ENCODE measurements around the gene ATP11A.

Gene ATP11A

DNA sequence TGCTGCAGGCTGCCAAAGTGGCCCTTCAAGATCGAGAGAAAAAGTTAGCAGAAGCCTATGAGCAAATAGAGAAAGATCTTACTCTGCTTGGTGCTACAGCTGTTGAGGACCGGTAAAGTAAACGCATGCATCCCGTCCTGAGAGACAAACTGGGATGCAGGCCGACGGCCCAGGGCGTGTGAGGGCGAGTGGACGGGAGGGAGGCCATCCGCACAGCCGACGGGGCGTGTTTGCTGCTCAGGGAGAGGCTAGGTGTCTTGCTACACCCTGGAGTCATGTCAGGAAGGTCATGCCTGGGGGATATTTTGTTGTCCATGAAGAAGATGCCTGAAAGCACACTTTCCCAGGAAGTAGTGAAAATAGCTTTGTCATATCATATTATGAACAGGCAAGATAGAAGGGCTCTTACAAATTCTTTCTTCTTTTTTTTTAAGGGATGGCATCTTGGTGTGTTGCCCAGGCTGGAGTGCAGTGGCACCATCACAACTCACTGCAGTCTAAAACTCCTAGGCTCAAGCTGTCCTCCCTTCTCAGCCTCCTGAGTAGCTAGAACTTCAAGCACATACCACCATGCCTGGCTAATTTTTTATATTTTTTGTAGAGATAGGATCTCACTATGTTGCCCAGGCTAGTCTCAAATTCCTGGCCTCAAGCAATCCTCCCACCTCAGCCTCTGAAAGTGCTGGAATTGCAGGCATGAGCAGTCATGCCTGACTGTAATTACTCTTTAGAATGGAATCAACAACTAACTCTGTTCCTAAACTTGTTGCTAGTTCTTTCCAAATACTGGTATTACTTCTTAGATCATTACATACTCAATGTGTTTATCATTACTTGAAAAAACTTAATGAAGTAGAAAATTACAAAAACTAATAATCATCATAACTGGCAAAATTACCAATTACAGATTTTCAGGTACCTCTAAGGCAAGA lies 161.5 kb downstream of the ATP11A start:
- Histone ChIP-seq H4K20me1 (ENCODE audit: insufficient read depth, low read length) (no peaks in the 10 kb centered on the region), H3K9me3 (replicated peaks; ENCODE audit: insufficient read depth, low read length) (no peaks in the 10 kb centered on the region), H2AFZ (ENCODE audit: low read length) (no peak overlapping the region), H3F3A (ENCODE audit: insufficient read depth, low read length) (no peaks in the 10 kb centered on the region), H3K4me2 (ENCODE audit: low read depth, low read length) (no peak overlapping the region), H3K4me3 (ENCODE audit: low read length) (no peak overlapping the region), H3K79me2 (ENCODE audit: low read length) (no peaks in the 10 kb centered on the region), H3K9ac (ENCODE audit: low read length) (no peak overlapping the region), H3K27ac (ENCODE audit: low read length) (no peak overlapping the region), H3K27me3 (replicated peaks; ENCODE audit: insufficient read depth, low read length) (no peaks in the 10 kb centered on the region), H3K9me2 (replicated peaks; ENCODE audit: insufficient read depth, low read length) (no peaks in the 10 kb centered on the region), H3K4me1 (ENCODE audit: low read length) (no peaks in the 10 kb centered on the region), H3K36me3 (replicated peaks; ENCODE audit: insufficient read depth, low read length) (no peaks in the 10 kb centered on the region)
- no peak for TF ChIP-seq EZH2phosphoT487 (IDR thresholded peaks at IDR 0.05; ENCODE audit: low read length)
- TF ChIP-seq, protein P1, sequence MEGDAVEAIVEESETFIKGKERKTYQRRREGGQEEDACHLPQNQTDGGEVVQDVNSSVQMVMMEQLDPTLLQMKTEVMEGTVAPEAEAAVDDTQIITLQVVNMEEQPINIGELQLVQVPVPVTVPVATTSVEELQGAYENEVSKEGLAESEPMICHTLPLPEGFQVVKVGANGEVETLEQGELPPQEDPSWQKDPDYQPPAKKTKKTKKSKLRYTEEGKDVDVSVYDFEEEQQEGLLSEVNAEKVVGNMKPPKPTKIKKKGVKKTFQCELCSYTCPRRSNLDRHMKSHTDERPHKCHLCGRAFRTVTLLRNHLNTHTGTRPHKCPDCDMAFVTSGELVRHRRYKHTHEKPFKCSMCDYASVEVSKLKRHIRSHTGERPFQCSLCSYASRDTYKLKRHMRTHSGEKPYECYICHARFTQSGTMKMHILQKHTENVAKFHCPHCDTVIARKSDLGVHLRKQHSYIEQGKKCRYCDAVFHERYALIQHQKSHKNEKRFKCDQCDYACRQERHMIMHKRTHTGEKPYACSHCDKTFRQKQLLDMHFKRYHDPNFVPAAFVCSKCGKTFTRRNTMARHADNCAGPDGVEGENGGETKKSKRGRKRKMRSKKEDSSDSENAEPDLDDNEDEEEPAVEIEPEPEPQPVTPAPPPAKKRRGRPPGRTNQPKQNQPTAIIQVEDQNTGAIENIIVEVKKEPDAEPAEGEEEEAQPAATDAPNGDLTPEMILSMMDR (IDR thresholded peaks at IDR 0.05; ENCODE audit: low read length), result no peak
- TF ChIP-seq EZH2 (optimal IDR thresholded peaks at IDR 0.05; ENCODE audit: low read depth, low read length), result no peak
- DNase-seq, result no peak

DNA sequence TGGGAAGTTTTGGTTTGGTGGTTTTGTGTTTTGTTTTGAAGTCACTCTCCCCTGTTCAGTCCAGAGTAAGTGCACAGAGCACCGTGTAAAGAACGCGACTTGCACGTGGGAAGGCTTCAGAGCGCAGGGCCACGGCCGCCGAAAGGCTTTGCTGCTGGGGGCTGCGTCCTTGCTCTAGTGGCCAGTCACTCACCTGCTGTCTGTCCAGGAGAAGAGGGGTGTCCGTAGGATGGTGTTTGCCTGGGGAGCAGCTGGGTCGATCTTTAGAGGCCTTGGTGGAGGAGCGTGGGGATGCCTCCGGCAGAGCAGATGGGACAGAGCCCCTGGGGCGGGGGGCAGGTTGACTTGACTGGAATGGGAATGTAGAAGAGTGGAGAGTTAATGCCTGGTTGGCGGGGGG lies 162.6 kb downstream of the ATP11A start:
- Histone ChIP-seq H3K79me2 (ENCODE audit: low read length) (no peaks in the 10 kb centered on the region), H3K36me3 (replicated peaks; ENCODE audit: insufficient read depth, low read length) (no peaks in the 10 kb centered on the region), H3K4me2 (ENCODE audit: low read depth, low read length) (no peak overlapping the region), H3K9ac (ENCODE audit: low read length) (no peak overlapping the region), H2AFZ (ENCODE audit: low read length) (no peak overlapping the region), H3F3A (ENCODE audit: insufficient read depth, low read length) (no peaks in the 10 kb centered on the region), H3K27ac (ENCODE audit: low read length) (no peak overlapping the region), H3K27me3 (replicated peaks; ENCODE audit: insufficient read depth, low read length) (no peaks in the 10 kb centered on the region), H3K9me3 (replicated peaks; ENCODE audit: insufficient read depth, low read length) (no peaks in the 10 kb centered on the region), H3K4me1 (ENCODE audit: low read length) (no peaks in the 10 kb centered on the region), H3K4me3 (ENCODE audit: low read length) (no peak overlapping the region), H3K9me2 (replicated peaks; ENCODE audit: insufficient read depth, low read length) (no peaks in the 10 kb centered on the region), H4K20me1 (ENCODE audit: insufficient read depth, low read length) (no peaks in the 10 kb centered on the region)
- TF ChIP-seq, protein P1 (IDR thresholded peaks at IDR 0.05; ENCODE audit: low read length), result no peak
- TF ChIP-seq EZH2phosphoT487 (IDR thresholded peaks at IDR 0.05; ENCODE audit: low read length), result no peak
- TF ChIP-seq EZH2 (optimal IDR thresholded peaks at IDR 0.05; ENCODE audit: low read depth, low read length), result no peak
- DNase-seq, result no peak

DNA sequence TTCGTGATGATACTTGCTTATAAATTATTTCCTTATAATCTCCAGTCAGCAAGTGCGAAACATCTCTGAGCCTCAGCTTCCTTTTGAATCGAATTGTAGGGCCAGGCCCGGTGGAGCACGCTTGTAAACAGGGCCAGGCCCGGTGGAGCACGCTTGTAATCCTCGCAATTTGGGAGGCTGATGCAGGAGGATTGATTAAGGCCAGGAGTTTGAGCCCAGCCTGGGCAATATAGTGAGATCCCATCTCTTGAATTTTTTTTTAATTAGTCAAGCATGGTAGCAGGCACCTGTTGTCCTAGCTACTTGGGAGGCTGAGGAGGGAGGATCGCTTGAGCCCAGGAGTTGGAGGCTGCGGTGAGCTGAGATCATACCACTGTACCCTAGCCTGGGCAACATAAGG lies 163.0 kb downstream of the ATP11A start:
- TF ChIP-seq, protein P1 (IDR thresholded peaks at IDR 0.05; ENCODE audit: low read length), result no peak
- TF ChIP-seq EZH2 (optimal IDR thresholded peaks at IDR 0.05; ENCODE audit: low read depth, low read length) (no peak), EZH2phosphoT487 (IDR thresholded peaks at IDR 0.05; ENCODE audit: low read length) (no peak)
- no peaks in the 10 kb centered on the region for H3K9me2 ChIP-seq (replicated peaks; ENCODE audit: insufficient read depth, low read length)
- no peaks in the 10 kb centered on the region for H3K27me3 ChIP-seq (replicated peaks; ENCODE audit: insufficient read depth, low read length)
- no peaks in the 10 kb centered on the region for H3K79me2 ChIP-seq (ENCODE audit: low read length)
- no peaks in the 10 kb centered on the region for H3K4me1 ChIP-seq (ENCODE audit: low read length)
- no peaks in the 10 kb centered on the region for H3K9me3 ChIP-seq (replicated peaks; ENCODE audit: insufficient read depth, low read length)
- no peak overlapping the region for H3K4me3 ChIP-seq (ENCODE audit: low read length)
- H2AFZ ChIP-seq (ENCODE audit: low read length), result no peak overlapping the region
- H3K36me3 ChIP-seq (replicated peaks; ENCODE audit: insufficient read depth, low read length), result no peaks in the 10 kb centered on the region
- H3K27ac ChIP-seq (ENCODE audit: low read length), result no peak overlapping the region
- no peak overlapping the region for H3K4me2 ChIP-seq (ENCODE audit: low read depth, low read length)
- DNase-seq, result no peak
- H3F3A ChIP-seq (ENCODE audit: insufficient read depth, low read length), result no peaks in the 10 kb centered on the region
- H4K20me1 ChIP-seq (ENCODE audit: insufficient read depth, low read length), result no peaks in the 10 kb centered on the region
- H3K9ac ChIP-seq (ENCODE audit: low read length), result no peak overlapping the region
